ENCODE data around the gene LIN54. TPM values are rescaled to one million over a fixed set of nuclear protein-coding genes. Genes with fewer than 3 reads are reported as not detected.
A peak's percentile ranks its signal among the peaks of the same experiment; 100 is the strongest.

Gene LIN54
- total and polyA plus RNA-seq, 2 of the 4 experiments (the other 2 are of a cell fraction): 5.3 to 26.9 TPM

- WGBS, 2 experiments (ENCODE audit: extremely low coverage in 2 of 2, insufficient read length in 1 of 2): no CpG with 5 or more reads among the region's 2 CpGs
- ChIA-PET CTCF (no interaction called here), POLR2A (ENCODE audit: unreplicated experiment) (interaction anchor here (0.6 kb wide), 1 partner anchor 13 kb away, joined by 3 read pairs; no protein-coding TSS in a partner anchor)
- Histone ChIP-seq H3K4me1 (ENCODE audit: control insufficient read depth, insufficient read depth, low read length) (no peaks in the 10 kb centered on the region), H3K4ac (ENCODE audit: low read depth, low read length) (no peak overlapping the region), H3K56ac (ENCODE audit: extremely low read depth, insufficient read depth, low read length) (no peak overlapping the region), H4K91ac (ENCODE audit: insufficient read depth, low read depth, low read length) (no peak overlapping the region), H3K79me1 (ENCODE audit: low read depth in 1 of 2, low read length in 2 of 2) (peaks cover 0 to 9% of the 10 kb centered on the region in 2 experiments; a peak in 1 of 4 replicates), H3K4me3 (ENCODE audit: insufficient read depth, low read depth, low read length) (no peak overlapping the region), H2BK5ac (ENCODE audit: low read depth, low read length, poor library complexity, severe bottlenecking) (no peak overlapping the region), H3K18ac (ENCODE audit: low read depth, low read length) (no peak overlapping the region), H2BK120ac (ENCODE audit: low read depth, low read length) (no peak overlapping the region), H3K4me2 (ENCODE audit: low read depth, low read length) (no peak overlapping the region; the same call in 1 of the 2 replicates), H2AK5ac (ENCODE audit: low read depth, low read length) (no peak overlapping the region), H3K9me3 (ENCODE audit: control insufficient read depth, insufficient read depth, low read length) (no peaks in the 10 kb centered on the region), H4K8ac (ENCODE audit: low read depth in 2 of 2, low read length in 2 of 2) (no peak overlapping the region), H2AFZ (replicated peaks; ENCODE audit: low read length, poor library complexity) (no peak overlapping the region), H3K9ac (ENCODE audit: low read depth, low read length) (no peak overlapping the region), H3K27me3 (ENCODE audit: control insufficient read depth, insufficient read depth, low read length) (no peaks in the 10 kb centered on the region), H2BK15ac (ENCODE audit: low read depth, low read length) (no peak overlapping the region), H3K23ac (ENCODE audit: low read depth, low read length) (no peak overlapping the region), H3K14ac (replicated peaks; ENCODE audit: low read depth, low read length) (no peak overlapping the region), H2BK20ac (ENCODE audit: low read depth, low read length) (no peak overlapping the region), H4K20me1 (ENCODE audit: insufficient read depth, low read length) (no peaks in the 10 kb centered on the region), H2AK9ac (replicated peaks; ENCODE audit: low read depth, low read length, poor library complexity) (no peak overlapping the region), H3K36me3 (ENCODE audit: control insufficient read depth, insufficient read depth, low read length) (no peaks in the 10 kb centered on the region; the same call in 1 of the 2 replicates), H4K5ac (ENCODE audit: low read depth, low read length) (no peak overlapping the region), H3K27ac (ENCODE audit: insufficient read depth, low read length) (no peak overlapping the region), H3K9me1 (ENCODE audit: insufficient read depth, low read length) (peaks cover 2% of the 10 kb centered on the region; the same call in 1 of the 2 replicates)
- intact Hi-C loops (cut with micrococcal nuclease) (no loop called here), dilution Hi-C loops (cut with HindIII; ENCODE audit: low sequenced_read_pairs, unreplicated experiment) (no loop called here), in situ Hi-C loops (cut with MboI; ENCODE audit: low sequenced_read_pairs) (no loop called here)
- BruUV-seq (replicated peaks): no TSS peak
- DNase-seq (peak; percentile 64), ATAC-seq (ENCODE audit: low read depth) (no peak)
- TF ChIP-seq RFX5 (IDR thresholded peaks at IDR 0.05; ENCODE audit: low read depth, low read length) (no peak), FOS (IDR thresholded peaks at IDR 0.05; ENCODE audit: low read depth, low read length) (peak; percentile 30; the same call in 1 of the 2 replicates), SMC3 (IDR thresholded peaks at IDR 0.05; ENCODE audit: low read depth, low read length) (no peak), CTCF (conservative IDR thresholded peaks at IDR 0.05; ENCODE audit: low read depth, low read length) (no peak), MAZ (IDR thresholded peaks at IDR 0.05; ENCODE audit: borderline replicate concordance, low read depth, low read length) (no peak), NFE2L2 (IDR thresholded peaks at IDR 0.05; ENCODE audit: low read depth, low read length) (no peak)
- TF ChIP-seq, protein P1, sequence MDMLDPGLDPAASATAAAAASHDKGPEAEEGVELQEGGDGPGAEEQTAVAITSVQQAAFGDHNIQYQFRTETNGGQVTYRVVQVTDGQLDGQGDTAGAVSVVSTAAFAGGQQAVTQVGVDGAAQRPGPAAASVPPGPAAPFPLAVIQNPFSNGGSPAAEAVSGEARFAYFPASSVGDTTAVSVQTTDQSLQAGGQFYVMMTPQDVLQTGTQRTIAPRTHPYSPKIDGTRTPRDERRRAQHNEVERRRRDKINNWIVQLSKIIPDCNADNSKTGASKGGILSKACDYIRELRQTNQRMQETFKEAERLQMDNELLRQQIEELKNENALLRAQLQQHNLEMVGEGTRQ (IDR thresholded peaks at IDR 0.05; ENCODE audit: low read depth, low read length): no peak
Observed at GRCh38 chr4:82905205-82905604, 105.4 kb downstream of the LIN54 start.

All from IMR-90 (cell line).